Epithelial cell of proximal tubule (primary cell): ENCODE results near the gene ITLN2. TPM values are rescaled to one million over a fixed set of nuclear protein-coding genes. Genes with fewer than 3 reads are reported as not detected.

Experiments
- DNase-seq: peaks from one replicate; pipeline ENCODE4 v3.0.0-alpha.2; 2011; ENCODE audit warnings: low read depth
- H3K4me3 ChIP-seq: 2 replicates; pipeline ENCODE4 v1.5.1; 2011; ENCODE audit warnings: low read depth, mild to moderate bottlenecking, low read length
- total RNA-seq: library from RNA; depleted of rRNA; stranded (reverse); fragments of >200 nt; gene quantifications from 2 replicates; pipeline ENCODE4 v1.2.3, GENCODE V29; 2015
- TF ChIP-seq, protein P1 (sequence below): conservative IDR thresholded peaks from 2 replicates; pipeline ENCODE4 v1.5.1; 2012; ENCODE audit warnings: low read depth, mild to moderate bottlenecking, low read length

ITLN2 gene
- total RNA-seq: not detected in 2 replicates

GRCh38 chr1:160954158-160955104 is at the start of gene ITLN2:
TSS of gene ITLN2 (minus strand) at chr1:160954809. CDS start at chr1:160954741, 68 bp downstream.
- no peak for DNase-seq
- TF ChIP-seq, protein P1, sequence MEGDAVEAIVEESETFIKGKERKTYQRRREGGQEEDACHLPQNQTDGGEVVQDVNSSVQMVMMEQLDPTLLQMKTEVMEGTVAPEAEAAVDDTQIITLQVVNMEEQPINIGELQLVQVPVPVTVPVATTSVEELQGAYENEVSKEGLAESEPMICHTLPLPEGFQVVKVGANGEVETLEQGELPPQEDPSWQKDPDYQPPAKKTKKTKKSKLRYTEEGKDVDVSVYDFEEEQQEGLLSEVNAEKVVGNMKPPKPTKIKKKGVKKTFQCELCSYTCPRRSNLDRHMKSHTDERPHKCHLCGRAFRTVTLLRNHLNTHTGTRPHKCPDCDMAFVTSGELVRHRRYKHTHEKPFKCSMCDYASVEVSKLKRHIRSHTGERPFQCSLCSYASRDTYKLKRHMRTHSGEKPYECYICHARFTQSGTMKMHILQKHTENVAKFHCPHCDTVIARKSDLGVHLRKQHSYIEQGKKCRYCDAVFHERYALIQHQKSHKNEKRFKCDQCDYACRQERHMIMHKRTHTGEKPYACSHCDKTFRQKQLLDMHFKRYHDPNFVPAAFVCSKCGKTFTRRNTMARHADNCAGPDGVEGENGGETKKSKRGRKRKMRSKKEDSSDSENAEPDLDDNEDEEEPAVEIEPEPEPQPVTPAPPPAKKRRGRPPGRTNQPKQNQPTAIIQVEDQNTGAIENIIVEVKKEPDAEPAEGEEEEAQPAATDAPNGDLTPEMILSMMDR: peak; percentile 84
- H3K4me3 ChIP-seq: no peak within 1 kb of the TSS

- H3K4me3 ChIP-seq: no peak overlapping the region
- DNase-seq: no peak
- TF ChIP-seq, protein P1: no peak
Observed at GRCh38 chr1:161001525-161001924, 46.9 kb upstream of the ITLN2 start.

- no peak for DNase-seq
- H3K4me3 ChIP-seq: no peak overlapping the region
- TF ChIP-seq, protein P1: no peak
Observed at GRCh38 chr1:161000736-161001480, 46.3 kb upstream of the ITLN2 start.

- TF ChIP-seq, protein P1: no peak
- no peak for DNase-seq
- no peak overlapping the region for H3K4me3 ChIP-seq
Observed at GRCh38 chr1:160999376-160999775, 44.8 kb upstream of the ITLN2 start.

GRCh38 chr1:160997323-160998038 is 42.9 kb upstream of the ITLN2 start:
- no peak for DNase-seq
- H3K4me3 ChIP-seq: no peak overlapping the region
- TF ChIP-seq, protein P1: peak; percentile 78

DNA sequence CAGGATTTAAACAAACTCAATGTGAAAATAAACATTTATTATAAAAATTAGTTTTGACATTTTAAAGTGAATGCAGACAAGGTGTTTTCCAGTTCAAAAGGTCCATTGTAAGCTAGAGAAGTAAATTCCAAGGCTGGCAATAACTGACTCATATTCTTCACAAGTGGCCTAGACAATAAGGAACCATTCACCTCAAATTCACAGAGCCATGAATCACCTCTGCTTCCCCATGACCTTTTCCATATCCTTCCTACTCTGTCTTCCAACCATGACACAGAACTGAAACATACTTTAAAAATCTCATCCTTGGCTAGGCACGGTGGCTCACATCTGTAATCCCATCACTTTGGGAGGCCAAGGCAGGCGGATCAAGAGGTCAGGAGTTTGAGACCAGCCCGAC is 41.6 kb upstream of the ITLN2 start:
- peak; percentile 96 for DNase-seq
- H3K4me3 ChIP-seq: no peak overlapping the region
- TF ChIP-seq, protein P1: no peak
